Measurements from ENCODE around the gene APOE.
"Not testable (repeated sequence)": the region's sequence is repeated elsewhere in the genome, so short reads cannot be mapped to it uniquely, and the experiment has no call there.

APOE gene

GRCh38 chr19:44908074-44908835 lies 2.7 kb downstream of the APOE start:
- in situ Hi-C loops (cut with MboI; ENCODE audit: low sequenced_read_pairs): no loop called here

- in situ Hi-C loops (cut with MboI; ENCODE audit: low sequenced_read_pairs): no loop called here
Measured at GRCh38 chr19:44908836-44909261, 3.3 kb downstream of the APOE start.

GRCh38 chr19:44909775-44910174 lies 4.2 kb downstream of the APOE start:
- in situ Hi-C loops (cut with MboI; ENCODE audit: low sequenced_read_pairs): loop anchor here (5.0 kb wide), 1 partner anchor 38 kb away; the partner anchor contains the start of gene APOC2

GRCh38 chr19:44911896-44912295 lies 6.3 kb downstream of the APOE start:
- in situ Hi-C loops (cut with MboI; ENCODE audit: low sequenced_read_pairs): loop anchor here (5.0 kb wide), 1 partner anchor 35 kb away; the partner anchor contains the start of gene APOC2

GRCh38 chr19:44912854-44913253 lies 7.3 kb downstream of the APOE start:
- in situ Hi-C loops (cut with MboI; ENCODE audit: low sequenced_read_pairs): loop anchor here (5.0 kb wide), 1 partner anchor 34 kb away; the partner anchor contains the start of gene APOC2

GRCh38 chr19:44913512-44914432 lies 8.2 kb downstream of the APOE start:
- in situ Hi-C loops (cut with MboI; ENCODE audit: low sequenced_read_pairs): loop anchor here (5.0 kb wide), 1 partner anchor 34 kb away; the partner anchor contains the start of gene APOC2

- in situ Hi-C loops (cut with MboI; ENCODE audit: low sequenced_read_pairs): loop anchor here (5.0 kb wide), 1 partner anchor 33 kb away; the partner anchor contains the start of gene APOC2
Measured at GRCh38 chr19:44914433-44915206, 9.0 kb downstream of the APOE start, which contains the start of gene APOC1. APOC1 (plus strand) TSS chr19:44914608; CDS start chr19:44914892, 284 bp downstream.

GRCh38 chr19:44924243-44924725 lies 18.7 kb downstream of the APOE start:
- in situ Hi-C loops (cut with MboI; ENCODE audit: low sequenced_read_pairs): no loop called here

- in situ Hi-C loops (cut with MboI; ENCODE audit: low sequenced_read_pairs): no loop called here
Measured at GRCh38 chr19:44925114-44925891, 19.7 kb downstream of the APOE start.

- in situ Hi-C loops (cut with MboI; ENCODE audit: low sequenced_read_pairs): not testable (repeated sequence)
Measured at GRCh38 chr19:44926245-44927077, 20.9 kb downstream of the APOE start.

GRCh38 chr19:44927746-44928145 lies 22.1 kb downstream of the APOE start:
- in situ Hi-C loops (cut with MboI; ENCODE audit: low sequenced_read_pairs): no loop called here

GRCh38 chr19:44930088-44930487 lies 24.5 kb downstream of the APOE start:
- in situ Hi-C loops (cut with MboI; ENCODE audit: low sequenced_read_pairs): no loop called here

- in situ Hi-C loops (cut with MboI; ENCODE audit: low sequenced_read_pairs): no loop called here
Measured at GRCh38 chr19:44931541-44931940, 25.9 kb downstream of the APOE start.

- in situ Hi-C loops (cut with MboI; ENCODE audit: low sequenced_read_pairs): no loop called here
Measured at GRCh38 chr19:44939668-44940067, 34.1 kb downstream of the APOE start.

GRCh38 chr19:44942067-44942571 lies 36.5 kb downstream of the APOE start, which contains the start of gene APOC4:
APOC4 (plus strand) TSS chr19:44942237; CDS start chr19:44942278, 41 bp downstream.
- in situ Hi-C loops (cut with MboI; ENCODE audit: low sequenced_read_pairs): no loop called here

GRCh38 chr19:44943801-44944249 lies 38.2 kb downstream of the APOE start:
- in situ Hi-C loops (cut with MboI; ENCODE audit: low sequenced_read_pairs): no loop called here

GRCh38 chr19:44947041-44947581 lies 41.5 kb downstream of the APOE start:
- in situ Hi-C loops (cut with MboI; ENCODE audit: low sequenced_read_pairs): loop anchor here (5.0 kb wide), 1 partner anchor 35 kb away; the partner anchor contains the start of gene APOC1

GRCh38 chr19:44948237-44948636 lies 42.6 kb downstream of the APOE start:
- in situ Hi-C loops (cut with MboI; ENCODE audit: low sequenced_read_pairs): loop anchor here (5.0 kb wide), 1 partner anchor 36 kb away; the partner anchor contains the start of gene APOC1
